Endothelial cell (in vitro differentiated cells): ENCODE data around the gene SMIM29. TPM values are rescaled to one million over a fixed set of nuclear protein-coding genes. Genes with fewer than 3 reads are reported as not detected.

Experiments used
- DNase-seq: peaks from one replicate; pipeline ENCODE4 v3.0.0; 2021; ENCODE audit warnings: low spot score
- H3K27ac Mint-ChIP-seq: one replicate; pipeline ENCODE4 v1.8.0; 2021; ENCODE audit warnings: mixed read lengths, inconsistent platforms; ENCODE audit not compliant: unreplicated experiment
- H3K27me3 Mint-ChIP-seq: one replicate; pipeline ENCODE4 v1.8.0; 2021; ENCODE audit warnings: mild to moderate bottlenecking, moderate library complexity, mixed read lengths, inconsistent platforms; ENCODE audit not compliant: unreplicated experiment
- H3K36me3 Mint-ChIP-seq: one replicate; pipeline ENCODE4 v1.8.0; 2021; ENCODE audit warnings: mild to moderate bottlenecking, low read depth, mixed read lengths, inconsistent platforms; ENCODE audit not compliant: unreplicated experiment
- H3K4me1 Mint-ChIP-seq: one replicate; pipeline ENCODE4 v1.8.0; 2021; ENCODE audit warnings: mild to moderate bottlenecking, mixed read lengths, inconsistent platforms; ENCODE audit not compliant: unreplicated experiment
- H3K4me3 Mint-ChIP-seq: one replicate; pipeline ENCODE4 v1.8.0; 2021; ENCODE audit warnings: mild to moderate bottlenecking, mixed read lengths, inconsistent platforms; ENCODE audit not compliant: unreplicated experiment
- H3K9me3 Mint-ChIP-seq: one replicate; pipeline ENCODE4 v1.8.0; 2021; ENCODE audit warnings: mixed read lengths, inconsistent platforms; ENCODE audit not compliant: unreplicated experiment
- long read RNA-seq: library from polyadenylated mRNA; unstranded; transcript quantifications from one replicate; pipeline ENCODE4 v2.0.0, GENCODE V29; 2020; ENCODE audit not compliant: unreplicated experiment
- total RNA-seq: library from RNA; stranded (reverse); fragmentation: NEBNext Ultra II Directional; extraction: Animal tissue kit (Norgen Biotek cat#: 25700); gene quantifications from one replicate; pipeline ENCODE4 v1.2.1, GENCODE V29; 2021; ENCODE audit not compliant: unreplicated experiment
- TF ChIP-seq, protein P1 (sequence below): fragments of 200-600 bp; sonication (generic); IDR thresholded peaks from one replicate; pipeline ENCODE4 v1.5.0; 2021; ENCODE audit warnings: antibody characterized with exemption; ENCODE audit not compliant: unreplicated experiment

SMIM29 gene
- 44.3 TPM for total RNA-seq
- long read RNA-seq, transcript SMIM29-205 (5 exons, 1,297 nt): major isoform, 12 of 34 reads
- long read RNA-seq, transcript SMIM29-208 (5 exons, 1,186 nt): minor isoform, 9 of 34 reads
- long read RNA-seq, partial matches to known transcripts: 4 of 34 reads
- long read RNA-seq, other reads (novel, unspliced or antisense): 2 of 34 reads

- H3K27me3 Mint-ChIP-seq: peaks cover 9% of the 10 kb centered on the region
- H3K9me3 Mint-ChIP-seq: no peaks in the 10 kb centered on the region
- peak within 1 kb of the TSS; percentile 94 for H3K4me3 Mint-ChIP-seq
- H3K36me3 Mint-ChIP-seq: peaks cover 6% of the 10 kb centered on the region
- TF ChIP-seq, protein P1, sequence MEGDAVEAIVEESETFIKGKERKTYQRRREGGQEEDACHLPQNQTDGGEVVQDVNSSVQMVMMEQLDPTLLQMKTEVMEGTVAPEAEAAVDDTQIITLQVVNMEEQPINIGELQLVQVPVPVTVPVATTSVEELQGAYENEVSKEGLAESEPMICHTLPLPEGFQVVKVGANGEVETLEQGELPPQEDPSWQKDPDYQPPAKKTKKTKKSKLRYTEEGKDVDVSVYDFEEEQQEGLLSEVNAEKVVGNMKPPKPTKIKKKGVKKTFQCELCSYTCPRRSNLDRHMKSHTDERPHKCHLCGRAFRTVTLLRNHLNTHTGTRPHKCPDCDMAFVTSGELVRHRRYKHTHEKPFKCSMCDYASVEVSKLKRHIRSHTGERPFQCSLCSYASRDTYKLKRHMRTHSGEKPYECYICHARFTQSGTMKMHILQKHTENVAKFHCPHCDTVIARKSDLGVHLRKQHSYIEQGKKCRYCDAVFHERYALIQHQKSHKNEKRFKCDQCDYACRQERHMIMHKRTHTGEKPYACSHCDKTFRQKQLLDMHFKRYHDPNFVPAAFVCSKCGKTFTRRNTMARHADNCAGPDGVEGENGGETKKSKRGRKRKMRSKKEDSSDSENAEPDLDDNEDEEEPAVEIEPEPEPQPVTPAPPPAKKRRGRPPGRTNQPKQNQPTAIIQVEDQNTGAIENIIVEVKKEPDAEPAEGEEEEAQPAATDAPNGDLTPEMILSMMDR: peak; percentile 95
- H3K27ac Mint-ChIP-seq: peak within 1 kb of the TSS; percentile 84
- peaks cover 15% of the 10 kb centered on the region for H3K4me1 Mint-ChIP-seq
- DNase-seq: peak; percentile 99
Observed at GRCh38 chr6:34248727-34249468, at the start of gene SMIM29. TSS of gene SMIM29 (minus strand) at chr6:34249006. CDS start at chr6:34247791, 1,215 bp downstream.

DNA sequence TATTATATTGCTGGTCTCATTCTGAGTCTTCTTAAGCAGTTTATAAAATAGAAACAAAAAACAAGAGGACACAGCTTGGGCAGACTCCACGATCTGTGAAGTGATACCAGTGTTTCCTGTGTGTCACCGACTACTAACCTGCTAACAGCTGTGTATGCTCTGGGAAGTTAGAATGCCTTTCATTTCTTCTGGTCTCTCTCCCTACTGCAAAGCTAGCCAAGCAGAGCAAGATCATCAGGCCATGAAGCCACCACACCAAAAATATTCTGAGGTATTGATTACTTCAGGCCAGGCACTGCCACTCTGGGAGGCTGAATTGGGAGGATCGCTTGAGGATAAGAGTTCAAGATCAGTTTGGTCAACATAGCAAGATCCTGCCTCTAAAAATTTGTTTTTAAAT is 46.9 kb upstream of the SMIM29 start:
- peaks cover 5% of the 10 kb centered on the region for H3K27me3 Mint-ChIP-seq
- H3K4me3 Mint-ChIP-seq: peak overlapping the region; percentile 25
- TF ChIP-seq, protein P1: no peak
- no peak for DNase-seq
- H3K36me3 Mint-ChIP-seq: peaks cover 25% of the 10 kb centered on the region
- peaks cover 10% of the 10 kb centered on the region for H3K4me1 Mint-ChIP-seq
- no peak overlapping the region for H3K27ac Mint-ChIP-seq
- no peaks in the 10 kb centered on the region for H3K9me3 Mint-ChIP-seq

DNA sequence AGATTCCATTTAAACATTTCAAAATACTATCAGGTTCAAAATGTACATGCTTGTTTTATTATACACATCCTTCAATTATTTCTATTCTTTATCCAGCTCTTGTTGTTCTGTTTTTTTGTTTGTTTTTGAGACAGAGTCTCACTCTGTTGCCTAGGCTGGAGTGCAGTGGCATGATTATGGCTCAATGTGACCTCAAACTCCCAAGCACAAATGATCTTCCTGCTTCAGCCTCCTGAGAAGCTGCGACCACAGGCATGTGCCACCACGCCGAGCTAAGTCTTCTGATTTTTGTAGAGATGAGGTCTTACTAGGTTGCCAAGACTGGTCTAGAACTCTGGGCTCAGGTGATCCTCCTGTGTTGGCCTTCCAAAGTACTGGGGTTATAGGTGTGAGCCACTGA is 44.1 kb upstream of the SMIM29 start:
- Mint-ChIP-seq H3K4me3 (no peak overlapping the region), H3K36me3 (peaks cover 25% of the 10 kb centered on the region), H3K9me3 (no peaks in the 10 kb centered on the region), H3K4me1 (peaks cover 26% of the 10 kb centered on the region), H3K27me3 (peaks cover 5% of the 10 kb centered on the region), H3K27ac (no peak overlapping the region)
- TF ChIP-seq, protein P1: no peak
- no peak for DNase-seq

GRCh38 chr6:34289137-34289536 is 40.3 kb upstream of the SMIM29 start:
- TF ChIP-seq, protein P1: no peak
- Mint-ChIP-seq H3K9me3 (no peaks in the 10 kb centered on the region), H3K4me1 (peaks cover 37% of the 10 kb centered on the region), H3K27ac (peak overlapping the region; percentile 57), H3K4me3 (no peak overlapping the region), H3K27me3 (peaks cover 6% of the 10 kb centered on the region), H3K36me3 (peaks cover 39% of the 10 kb centered on the region)
- DNase-seq: no peak

- H3K9me3 Mint-ChIP-seq: no peaks in the 10 kb centered on the region
- DNase-seq: no peak
Observed at GRCh38 chr6:34288581-34288980, 39.8 kb upstream of the SMIM29 start.

More at GRCh38 chr6:34288581-34288980, 39.8 kb upstream of the SMIM29 start:
- TF ChIP-seq, protein P1: no peak
- peaks cover 40% of the 10 kb centered on the region for H3K36me3 Mint-ChIP-seq
- peaks cover 39% of the 10 kb centered on the region for H3K4me1 Mint-ChIP-seq
- peaks cover 6% of the 10 kb centered on the region for H3K27me3 Mint-ChIP-seq
- H3K4me3 Mint-ChIP-seq: no peak overlapping the region
- peak overlapping the region; percentile 64 for H3K27ac Mint-ChIP-seq
